Measurements from ENCODE around the gene DNAH1.

Gene DNAH1

DNA sequence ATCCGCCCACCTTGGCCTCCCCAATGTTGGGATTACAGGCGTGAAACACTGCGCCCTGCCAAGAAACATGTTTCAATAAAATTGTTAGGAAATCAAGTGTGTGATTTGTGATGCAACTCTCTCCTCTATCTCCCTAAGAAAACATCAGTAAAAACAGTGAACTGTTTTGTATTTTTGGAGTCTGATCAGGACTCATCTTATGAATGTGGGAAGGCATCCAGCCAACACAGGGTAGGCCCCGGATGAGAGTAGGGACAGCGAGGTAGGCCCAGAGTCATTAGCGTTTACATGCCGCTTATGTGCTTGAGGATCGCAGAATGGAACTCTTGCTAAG lies 29.4 kb upstream of the DNAH1 start:
- DNase-seq (ENCODE audit: extremely low read depth, low read depth) = no peak
- TF ChIP-seq, protein P1, sequence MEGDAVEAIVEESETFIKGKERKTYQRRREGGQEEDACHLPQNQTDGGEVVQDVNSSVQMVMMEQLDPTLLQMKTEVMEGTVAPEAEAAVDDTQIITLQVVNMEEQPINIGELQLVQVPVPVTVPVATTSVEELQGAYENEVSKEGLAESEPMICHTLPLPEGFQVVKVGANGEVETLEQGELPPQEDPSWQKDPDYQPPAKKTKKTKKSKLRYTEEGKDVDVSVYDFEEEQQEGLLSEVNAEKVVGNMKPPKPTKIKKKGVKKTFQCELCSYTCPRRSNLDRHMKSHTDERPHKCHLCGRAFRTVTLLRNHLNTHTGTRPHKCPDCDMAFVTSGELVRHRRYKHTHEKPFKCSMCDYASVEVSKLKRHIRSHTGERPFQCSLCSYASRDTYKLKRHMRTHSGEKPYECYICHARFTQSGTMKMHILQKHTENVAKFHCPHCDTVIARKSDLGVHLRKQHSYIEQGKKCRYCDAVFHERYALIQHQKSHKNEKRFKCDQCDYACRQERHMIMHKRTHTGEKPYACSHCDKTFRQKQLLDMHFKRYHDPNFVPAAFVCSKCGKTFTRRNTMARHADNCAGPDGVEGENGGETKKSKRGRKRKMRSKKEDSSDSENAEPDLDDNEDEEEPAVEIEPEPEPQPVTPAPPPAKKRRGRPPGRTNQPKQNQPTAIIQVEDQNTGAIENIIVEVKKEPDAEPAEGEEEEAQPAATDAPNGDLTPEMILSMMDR (IDR thresholded peaks at IDR 0.05; ENCODE audit: low read depth, low read length) = no peak

DNA sequence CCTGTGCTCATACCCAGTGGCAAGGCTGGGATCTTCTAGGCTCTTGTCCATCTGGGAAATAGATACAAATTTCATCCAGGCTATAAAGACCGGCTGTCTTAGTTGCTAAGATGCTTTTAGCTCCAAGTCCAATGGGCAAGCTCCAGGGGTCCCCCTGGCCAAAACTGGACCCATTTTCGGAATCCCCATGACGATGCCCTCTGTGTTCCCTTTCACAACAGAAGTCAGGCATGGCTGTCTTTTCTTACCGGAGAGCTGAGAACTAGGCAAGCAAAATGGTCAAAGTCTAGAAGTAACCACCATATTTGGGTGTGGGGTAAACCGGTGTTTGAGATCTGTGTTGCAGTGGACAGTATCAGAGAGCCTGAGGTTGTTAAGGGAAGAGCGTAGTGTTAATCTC lies 27.4 kb upstream of the DNAH1 start:
- DNase-seq (ENCODE audit: extremely low read depth, low read depth) = no peak
- TF ChIP-seq, protein P1 (IDR thresholded peaks at IDR 0.05; ENCODE audit: low read depth, low read length) = no peak

DNA sequence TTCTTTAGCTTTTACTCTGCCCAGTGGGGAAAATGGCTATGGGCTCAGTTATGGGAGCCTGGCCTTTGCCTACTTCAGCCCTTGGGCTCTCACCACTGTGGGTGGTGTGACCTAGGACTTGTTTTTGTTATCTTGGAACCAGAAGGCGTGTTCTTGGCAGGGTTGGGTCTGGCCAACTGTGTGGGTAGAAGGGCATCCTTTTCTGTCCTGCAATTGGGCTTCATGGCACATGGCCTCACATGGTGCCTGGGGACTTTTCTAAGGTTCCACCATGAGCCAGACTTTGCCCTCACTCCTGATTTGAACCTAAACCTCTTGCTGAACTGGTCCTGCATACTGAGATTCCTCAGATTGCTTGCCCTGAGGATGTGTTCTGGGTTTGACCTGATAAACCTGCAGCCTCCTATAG lies 26.8 kb upstream of the DNAH1 start:
- no peak for DNase-seq (ENCODE audit: extremely low read depth, low read depth)
- TF ChIP-seq, protein P1 (IDR thresholded peaks at IDR 0.05; ENCODE audit: low read depth, low read length) = no peak

DNA sequence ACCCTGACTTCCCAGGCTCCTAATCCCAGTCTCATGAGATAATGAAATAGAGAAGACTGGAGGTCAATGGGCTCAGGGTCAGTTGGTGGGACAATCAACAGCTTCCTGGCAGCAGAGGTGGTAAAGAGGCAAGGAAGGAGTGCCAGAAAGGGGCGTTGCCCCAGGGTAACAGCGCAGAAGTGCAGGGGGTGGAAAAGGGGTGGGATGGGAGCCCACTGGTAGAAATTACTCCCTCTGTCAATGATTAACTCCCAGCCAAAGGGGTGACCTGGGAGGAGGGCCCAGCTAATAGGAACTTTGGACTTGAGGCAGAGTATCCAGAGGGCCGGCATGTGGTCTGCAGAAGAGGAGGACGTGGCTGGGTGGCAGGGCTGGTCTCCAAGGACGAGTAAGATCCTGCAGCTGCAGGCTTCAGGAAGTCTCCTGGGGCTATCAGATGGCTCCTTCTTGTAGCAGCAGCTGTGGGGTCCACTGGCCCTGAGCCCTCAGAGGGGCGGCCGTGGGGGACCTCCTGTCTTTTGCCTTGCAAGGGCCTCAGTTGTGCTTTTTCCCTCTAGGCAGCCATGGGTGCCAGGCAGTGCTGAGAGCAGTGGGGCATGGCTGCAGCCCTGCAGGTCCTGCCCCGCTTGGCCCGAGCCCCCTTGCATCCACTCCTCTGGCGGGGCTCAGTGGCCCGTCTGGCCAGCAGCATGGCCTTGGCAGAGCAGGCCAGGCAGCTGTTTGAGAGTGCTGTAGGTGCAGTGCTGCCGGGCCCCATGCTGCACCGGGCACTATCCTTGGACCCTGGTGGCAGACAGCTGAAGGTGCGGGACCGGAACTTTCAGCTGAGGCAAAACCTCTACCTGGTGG lies 26.1 kb upstream of the DNAH1 start:
- DNase-seq (ENCODE audit: extremely low read depth, low read depth) = no peak
- TF ChIP-seq, protein P1 (IDR thresholded peaks at IDR 0.05; ENCODE audit: low read depth, low read length) = no peak

DNA sequence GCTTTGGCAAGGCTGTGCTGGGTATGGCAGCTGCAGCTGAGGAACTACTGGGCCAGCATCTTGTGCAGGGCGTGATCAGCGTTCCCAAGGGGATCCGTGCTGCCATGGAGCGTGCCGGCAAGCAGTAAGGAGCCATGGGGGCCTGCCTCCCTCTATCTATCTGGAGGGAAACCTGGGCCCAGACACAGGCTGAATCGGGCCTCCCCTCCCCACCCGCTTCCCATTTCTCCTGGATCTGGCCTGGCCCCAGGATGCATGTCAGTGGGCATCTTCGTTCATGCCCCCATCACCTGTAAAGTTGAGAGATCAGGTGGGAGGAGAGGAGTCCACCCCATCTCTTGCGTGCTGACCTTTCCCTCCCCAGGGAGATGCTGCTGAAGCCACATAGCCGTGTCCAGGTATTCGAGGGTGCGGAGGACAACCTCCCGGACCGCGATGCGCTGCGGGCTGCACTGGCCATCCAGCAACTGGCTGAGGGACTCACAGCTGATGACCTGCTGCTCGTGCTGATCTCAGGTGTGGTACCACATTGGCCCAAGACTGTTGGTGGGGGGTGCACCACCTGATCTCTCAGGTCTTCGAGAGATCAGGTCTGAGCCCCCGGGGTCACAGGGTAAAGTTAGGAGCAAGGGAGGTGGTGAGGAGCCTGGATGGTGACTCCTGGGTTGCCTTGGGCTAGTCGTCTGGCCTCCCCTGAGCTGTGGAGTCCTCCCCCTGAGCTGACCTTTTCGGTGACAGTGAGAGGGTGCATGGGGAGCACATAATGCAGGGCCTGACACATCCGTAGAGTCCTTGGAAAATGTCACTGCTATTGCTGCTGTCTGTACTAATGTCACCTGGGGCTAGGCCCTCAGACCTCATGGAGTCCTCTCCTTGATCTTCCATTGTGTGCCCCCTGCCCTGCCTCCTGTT lies 25.3 kb upstream of the DNAH1 start:
- TF ChIP-seq, protein P1 (IDR thresholded peaks at IDR 0.05; ENCODE audit: low read depth, low read length) = no peak
- no peak for DNase-seq (ENCODE audit: extremely low read depth, low read depth)

DNA sequence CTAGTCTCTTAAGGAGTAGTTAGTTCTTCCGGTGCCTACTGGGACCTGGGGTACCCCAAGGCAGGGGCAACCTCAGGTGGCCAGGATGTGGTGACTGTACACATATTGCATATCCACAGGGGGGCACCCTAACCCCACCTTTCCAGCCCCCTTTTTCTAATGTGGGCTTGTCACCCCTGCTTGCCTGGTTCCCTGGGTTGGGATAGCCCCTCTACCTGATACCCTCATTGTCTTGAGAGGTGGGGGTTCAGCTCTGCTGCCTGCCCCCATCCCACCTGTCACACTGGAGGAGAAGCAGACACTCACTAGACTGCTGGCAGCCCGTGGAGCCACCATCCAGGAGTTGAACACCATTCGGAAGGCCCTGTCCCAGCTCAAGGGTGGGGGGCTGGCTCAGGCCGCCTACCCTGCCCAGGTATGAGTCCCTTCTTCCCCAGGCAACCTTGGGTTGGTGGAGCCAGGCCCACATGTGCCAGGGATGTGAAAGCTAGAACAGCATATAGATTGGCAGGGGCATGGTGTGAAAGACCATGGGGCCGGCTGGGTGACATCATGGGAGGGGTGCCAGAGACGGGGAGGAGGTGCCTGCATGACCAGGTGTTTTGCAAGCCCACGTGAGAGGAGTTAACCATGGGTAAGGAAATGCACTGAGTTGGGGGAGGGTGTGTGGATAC lies 24.5 kb upstream of the DNAH1 start:
- DNase-seq (ENCODE audit: extremely low read depth, low read depth) = no peak
- TF ChIP-seq, protein P1 (IDR thresholded peaks at IDR 0.05; ENCODE audit: low read depth, low read length) = peak; percentile 50

Measured in AG09319 (cell line).